GM15510 (cell line): Measurements from ENCODE around the gene ANKRD1.

Source experiments
- POLR2A ChIP-seq: IDR thresholded peaks from 3 replicates; pipeline ENCODE4 v1.6.1; 2011; ENCODE audit warnings: borderline replicate concordance; ENCODE audit not compliant: insufficient read length; ENCODE audit errors: extremely low read depth

The ANKRD1 gene

GRCh38 chr10:90945491-90946070 is 24.7 kb upstream of the ANKRD1 start:
- TF ChIP-seq POLR2A: no peak

GRCh38 chr10:90944749-90945148 is 23.9 kb upstream of the ANKRD1 start:
- TF ChIP-seq POLR2A: no peak

DNA sequence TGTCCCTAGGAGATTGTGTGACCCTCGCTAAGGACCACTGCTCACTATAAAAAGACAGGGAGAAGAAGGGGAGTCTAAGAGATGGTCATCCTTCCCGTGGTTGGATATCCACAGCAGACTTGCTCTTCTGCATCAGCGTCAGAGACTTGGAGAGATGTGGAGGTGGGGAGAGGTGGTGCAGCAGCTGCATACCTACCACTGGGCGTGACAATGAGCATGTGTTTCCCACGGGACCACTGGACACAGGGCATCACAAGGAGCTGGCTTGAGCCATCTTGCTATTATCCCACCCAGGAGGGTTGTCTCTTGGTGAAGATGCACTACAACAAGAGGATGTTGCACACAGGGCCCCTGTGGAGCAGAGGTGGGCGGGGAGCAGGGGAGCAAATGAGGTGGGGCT is 18.8 kb upstream of the ANKRD1 start:
- no peak for TF ChIP-seq POLR2A

- TF ChIP-seq POLR2A: no peak
Observed at GRCh38 chr10:90939116-90939515, 18.2 kb upstream of the ANKRD1 start.

- TF ChIP-seq POLR2A: no peak
Observed at GRCh38 chr10:90937645-90938258, 16.9 kb upstream of the ANKRD1 start.

GRCh38 chr10:90936276-90936659 is 15.4 kb upstream of the ANKRD1 start:
- no peak for TF ChIP-seq POLR2A

DNA sequence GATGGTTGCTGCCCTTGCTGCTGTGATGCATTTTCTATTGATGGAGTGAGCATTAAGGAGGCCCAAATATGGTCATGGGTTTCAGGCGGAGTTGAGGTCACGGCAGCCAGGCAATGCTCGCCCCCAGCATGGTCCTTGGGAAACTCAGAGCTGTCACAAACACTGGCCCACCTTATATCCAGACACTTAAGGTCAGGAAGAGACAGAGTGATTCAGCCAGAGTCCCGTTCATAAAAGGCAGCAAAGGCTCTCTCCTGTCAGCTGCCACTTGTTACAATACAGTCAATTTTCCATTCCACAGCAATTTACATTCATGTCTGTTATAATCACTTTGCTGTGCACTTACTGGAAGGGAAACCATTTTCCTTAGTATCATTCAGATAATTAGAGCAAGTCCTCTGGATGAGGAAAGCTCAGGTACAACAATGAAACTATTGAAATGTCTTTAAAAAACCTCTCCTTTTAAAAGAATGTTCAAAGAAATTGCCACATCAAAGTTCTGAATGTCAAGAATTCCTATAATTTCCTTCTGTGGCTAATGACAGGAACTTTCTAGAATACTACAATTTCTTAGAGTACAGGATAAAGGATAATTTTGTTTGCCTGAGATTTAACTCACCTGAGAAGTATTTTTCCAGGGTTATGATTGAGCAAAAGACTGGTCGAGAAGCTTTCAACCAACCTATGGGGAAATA is 14.8 kb upstream of the ANKRD1 start:
- no peak for TF ChIP-seq POLR2A

GRCh38 chr10:90930971-90931871 is 10.3 kb upstream of the ANKRD1 start:
- TF ChIP-seq POLR2A: no peak

GRCh38 chr10:90930070-90930837 is 9.4 kb upstream of the ANKRD1 start:
- TF ChIP-seq POLR2A: no peak

DNA sequence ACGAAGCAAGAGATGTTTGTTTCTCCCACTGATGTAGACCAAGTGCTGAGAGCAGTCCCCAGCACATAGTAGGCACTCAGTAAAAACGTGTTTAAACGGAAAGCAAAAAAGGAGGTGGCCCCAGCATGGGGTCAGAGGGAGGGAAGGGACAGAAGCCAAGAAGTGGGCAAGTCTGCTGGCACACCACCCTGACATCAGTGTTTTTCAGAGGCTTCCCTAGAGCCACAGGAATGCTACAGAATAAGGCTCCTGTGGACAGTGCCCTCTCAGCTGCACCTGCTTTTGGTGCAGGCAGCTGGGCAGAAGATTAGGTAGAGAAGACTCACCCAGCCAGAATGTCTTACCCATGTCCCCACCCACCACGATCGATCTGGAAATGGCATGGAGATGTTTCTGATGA is 8.3 kb upstream of the ANKRD1 start:
- TF ChIP-seq POLR2A: no peak

GRCh38 chr10:90927293-90927692 is 6.4 kb upstream of the ANKRD1 start:
- TF ChIP-seq POLR2A: no peak

DNA sequence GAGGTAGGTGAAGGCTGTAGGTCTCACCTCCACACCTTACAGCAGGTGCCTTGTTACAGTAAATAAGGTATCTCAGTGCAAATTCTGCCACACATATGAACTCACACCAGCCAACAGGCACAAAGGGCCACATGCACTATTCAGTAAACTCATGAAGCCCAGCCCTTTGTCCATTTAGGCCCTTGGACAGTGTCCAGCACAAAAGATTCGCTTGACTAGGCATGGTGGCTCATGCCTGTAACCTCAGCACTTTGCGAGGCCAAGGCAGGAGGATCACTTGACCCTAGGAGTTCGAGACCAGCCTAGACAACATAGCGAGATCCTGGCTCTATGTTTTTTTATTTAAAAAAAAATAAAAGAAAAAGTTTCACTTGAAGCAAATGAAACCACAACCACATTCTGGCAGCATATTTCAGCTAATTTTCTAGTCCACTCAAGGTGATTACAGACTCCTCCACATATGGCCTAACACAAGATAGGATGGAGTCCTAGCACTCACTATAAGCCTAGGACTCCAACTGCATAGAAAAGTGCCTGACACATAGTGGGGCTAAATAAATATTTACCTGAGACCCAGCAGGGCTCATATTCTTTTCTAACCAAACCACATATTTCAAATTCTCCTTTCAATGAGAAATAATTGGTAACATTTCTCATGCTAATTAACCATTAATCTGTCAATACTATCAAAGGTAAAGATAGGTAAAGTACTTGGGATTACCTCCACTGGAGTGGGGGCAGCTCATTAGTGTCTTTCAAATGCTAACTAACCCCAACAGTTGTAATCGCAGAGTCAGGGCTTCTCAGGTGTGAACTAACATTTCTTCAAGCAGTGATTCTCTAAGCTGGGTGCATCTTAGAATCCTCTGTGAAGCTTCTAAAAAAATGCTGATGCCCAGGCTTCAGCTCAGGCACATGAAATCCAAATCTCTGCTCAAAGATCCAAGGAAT is 4.5 kb upstream of the ANKRD1 start:
- TF ChIP-seq POLR2A: no peak

DNA sequence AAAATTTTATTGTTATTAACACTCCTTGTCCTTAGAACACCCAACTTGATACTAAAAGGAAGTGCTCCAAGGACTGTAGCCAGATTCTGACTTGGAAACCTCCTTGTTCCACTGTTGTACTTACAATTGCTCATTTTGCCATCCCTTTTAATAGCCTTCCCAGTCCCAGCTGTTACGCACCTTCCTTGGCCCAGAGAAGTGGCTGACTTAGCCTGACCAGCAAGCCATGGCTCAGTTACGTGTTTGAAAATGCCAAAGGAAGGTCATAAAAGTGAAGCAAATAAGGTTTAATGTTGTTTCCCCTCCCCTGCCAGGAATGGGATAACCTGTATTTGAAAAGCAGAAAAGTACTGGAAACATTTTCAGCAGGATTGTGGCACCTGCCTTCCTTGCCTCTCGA is 3.7 kb upstream of the ANKRD1 start:
- no peak for TF ChIP-seq POLR2A
